Uterus (tissue), 2 donors: ENCODE measurements around the gene INPP5D.

Experiments used
- CTCF ChIP-seq, 4 experiments: fragments of 200-600 bp in 2 of 4; fragments of 450-650 bp in 2 of 4; sonication (generic) in 2 of 4; IDR thresholded peaks; one replicate each; pipeline ENCODE4 v1.5.1; 2016 to 2019; ENCODE audit warnings: antibody characterized with exemption in 4 of 4, mild to moderate bottlenecking in 2 of 4, moderate library complexity in 1 of 4
- POLR2A ChIP-seq, 2 donors: fragments of 450-650 bp; IDR thresholded peaks; one replicate each; pipeline ENCODE4 v1.6.1; 2016; ENCODE audit warnings: antibody characterized with exemption in 2 of 2, mild to moderate bottlenecking in 1 of 2, moderate library complexity in 1 of 2

- TF ChIP-seq POLR2A (IDR thresholded peaks at IDR 0.05) (no peak), CTCF (IDR thresholded peaks at IDR 0.05) (no peak)
Measured at GRCh38 chr2:233130024-233130423, 69.9 kb downstream of the INPP5D start.
